ENCODE results near the gene UNC5A. TPM values are rescaled to one million over a fixed set of nuclear protein-coding genes. Genes with fewer than 3 reads are reported as not detected.

Gene UNC5A
- total RNA-seq, 2 experiments from 2014 or later, result not detected

DNA sequence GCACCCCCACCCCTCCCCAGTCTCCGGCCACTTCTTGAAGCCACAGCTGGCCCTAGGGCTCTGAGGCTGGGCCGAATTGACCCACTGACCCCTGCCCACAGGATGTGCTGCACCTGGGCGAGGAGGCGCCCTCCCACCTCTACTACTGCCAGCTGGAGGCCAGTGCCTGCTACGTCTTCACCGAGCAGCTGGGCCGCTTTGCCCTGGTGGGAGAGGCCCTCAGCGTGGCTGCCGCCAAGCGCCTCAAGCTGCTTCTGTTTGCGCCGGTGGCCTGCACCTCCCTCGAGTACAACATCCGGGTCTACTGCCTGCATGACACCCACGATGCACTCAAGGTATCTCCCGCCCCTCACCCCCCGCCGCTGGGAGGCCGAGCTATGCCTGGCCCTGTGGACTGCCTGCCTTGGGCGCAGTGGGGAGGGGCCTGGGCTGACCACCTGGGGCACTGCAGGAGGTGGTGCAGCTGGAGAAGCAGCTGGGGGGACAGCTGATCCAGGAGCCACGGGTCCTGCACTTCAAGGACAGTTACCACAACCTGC is 67.5 kb downstream of the UNC5A start:
- Mint-ChIP-seq H3K27ac (no peak overlapping the region), H3K4me3 (no peak overlapping the region), H3K4me1 (peaks cover 4% of the 10 kb centered on the region), H3K36me3 (no peaks in the 10 kb centered on the region), H3K27me3 (peaks cover 21% of the 10 kb centered on the region), H3K9me3 (ENCODE audit: low read depth) (peaks cover 4% of the 10 kb centered on the region)
- CTCF ChIA-PET, result no interaction called here
- DNase-seq (no peak), ATAC-seq (no peak)

DNA sequence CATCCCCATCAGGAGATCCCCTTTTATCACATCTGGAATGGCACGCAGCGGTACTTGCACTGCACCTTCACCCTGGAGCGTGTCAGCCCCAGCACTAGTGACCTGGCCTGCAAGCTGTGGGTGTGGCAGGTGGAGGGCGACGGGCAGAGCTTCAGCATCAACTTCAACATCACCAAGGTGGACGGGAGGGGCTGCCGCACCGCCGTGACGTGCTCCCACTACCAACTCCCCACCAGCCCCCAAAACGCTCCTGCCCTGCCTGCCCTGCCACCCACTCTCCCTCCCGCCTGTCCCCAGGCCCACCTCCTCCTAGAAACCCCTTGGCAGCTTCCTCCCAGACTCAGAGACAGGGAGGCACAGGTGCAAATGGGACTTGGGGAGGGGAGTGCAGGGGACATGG is 68.1 kb downstream of the UNC5A start:
- Mint-ChIP-seq H3K27ac (no peak overlapping the region), H3K4me1 (peaks cover 4% of the 10 kb centered on the region), H3K4me3 (no peak overlapping the region), H3K27me3 (peaks cover 21% of the 10 kb centered on the region), H3K36me3 (no peaks in the 10 kb centered on the region), H3K9me3 (ENCODE audit: low read depth) (peaks cover 2% of the 10 kb centered on the region)
- DNase-seq (no peak), ATAC-seq (no peak)
- CTCF ChIA-PET, result no interaction called here

DNA sequence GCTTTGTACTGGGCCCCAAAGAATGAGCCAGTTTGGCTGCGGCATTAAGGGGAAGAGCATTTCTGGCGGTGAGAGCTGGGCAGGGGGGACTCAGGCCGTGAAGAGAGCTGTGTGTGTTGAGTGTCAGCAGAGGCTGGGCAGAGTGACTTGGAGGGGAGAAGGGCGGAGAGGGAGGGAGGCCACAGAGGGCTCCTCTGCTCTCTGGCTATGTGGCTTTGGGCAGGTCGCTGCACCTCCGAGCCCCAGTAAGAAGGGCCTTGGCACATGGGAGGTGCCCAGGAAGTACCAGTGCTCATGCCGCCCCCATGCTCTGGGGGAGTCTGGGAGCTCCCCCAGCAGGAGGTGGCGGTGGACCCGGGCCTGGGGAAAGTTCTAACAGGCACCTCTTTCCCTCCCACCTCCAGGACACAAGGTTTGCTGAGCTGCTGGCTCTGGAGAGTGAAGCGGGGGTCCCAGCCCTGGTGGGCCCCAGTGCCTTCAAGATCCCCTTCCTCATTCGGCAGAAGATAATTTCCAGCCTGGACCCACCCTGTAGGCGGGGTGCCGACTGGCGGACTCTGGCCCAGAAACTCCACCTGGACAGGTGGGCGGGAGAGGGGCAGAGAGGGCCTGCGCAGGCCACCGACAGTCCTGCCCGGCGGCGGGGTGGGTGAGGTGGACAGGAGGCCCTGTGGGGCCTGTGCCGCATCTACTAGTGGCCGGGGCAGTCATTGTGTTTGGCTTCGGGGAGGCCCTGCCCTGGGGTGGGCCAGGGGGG is 68.7 kb downstream of the UNC5A start:
- CTCF ChIA-PET, result no interaction called here
- peaks cover 4% of the 10 kb centered on the region for H3K4me1 Mint-ChIP-seq
- peaks cover 21% of the 10 kb centered on the region for H3K27me3 Mint-ChIP-seq
- no peaks in the 10 kb centered on the region for H3K36me3 Mint-ChIP-seq
- no peak overlapping the region for H3K27ac Mint-ChIP-seq
- ATAC-seq (no peak), DNase-seq (no peak)
- H3K4me3 Mint-ChIP-seq, result no peak overlapping the region
- H3K9me3 Mint-ChIP-seq (ENCODE audit: low read depth), result peaks cover 2% of the 10 kb centered on the region

DNA sequence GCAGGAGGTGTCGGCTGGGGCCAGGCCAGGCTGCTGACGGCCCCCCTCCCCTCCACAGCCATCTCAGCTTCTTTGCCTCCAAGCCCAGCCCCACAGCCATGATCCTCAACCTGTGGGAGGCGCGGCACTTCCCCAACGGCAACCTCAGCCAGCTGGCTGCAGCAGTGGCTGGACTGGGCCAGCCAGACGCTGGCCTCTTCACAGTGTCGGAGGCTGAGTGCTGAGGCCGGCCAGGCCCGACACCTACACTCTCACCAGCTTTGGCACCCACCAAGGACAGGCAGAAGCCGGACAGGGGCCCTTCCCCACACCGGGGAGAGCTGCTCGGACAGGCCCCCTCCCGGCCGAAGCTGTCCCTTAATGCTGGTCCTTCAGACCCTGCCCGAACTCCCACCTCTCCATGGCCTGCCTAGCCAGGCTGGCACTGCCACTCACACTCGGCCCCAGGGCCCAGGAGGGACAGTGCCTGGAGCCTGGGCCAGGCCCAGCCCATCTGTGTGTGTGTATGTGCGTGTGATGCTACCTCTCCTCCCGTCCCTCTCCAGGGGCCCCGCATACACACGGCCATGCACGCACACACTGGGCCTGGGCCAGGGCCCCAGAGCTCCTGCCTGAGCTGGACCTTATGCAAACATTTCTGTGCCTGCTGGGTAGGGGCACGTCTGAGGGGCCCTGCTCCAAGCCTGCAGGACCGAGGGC is 69.5 kb downstream of the UNC5A start:
- Mint-ChIP-seq H3K27me3 (peaks cover 22% of the 10 kb centered on the region), H3K9me3 (ENCODE audit: low read depth) (peaks cover 2% of the 10 kb centered on the region), H3K4me1 (peaks cover 7% of the 10 kb centered on the region), H3K4me3 (no peak overlapping the region), H3K36me3 (no peaks in the 10 kb centered on the region), H3K27ac (no peak overlapping the region)
- ATAC-seq (no peak), DNase-seq (no peak)
- CTCF ChIA-PET, result no interaction called here

DNA sequence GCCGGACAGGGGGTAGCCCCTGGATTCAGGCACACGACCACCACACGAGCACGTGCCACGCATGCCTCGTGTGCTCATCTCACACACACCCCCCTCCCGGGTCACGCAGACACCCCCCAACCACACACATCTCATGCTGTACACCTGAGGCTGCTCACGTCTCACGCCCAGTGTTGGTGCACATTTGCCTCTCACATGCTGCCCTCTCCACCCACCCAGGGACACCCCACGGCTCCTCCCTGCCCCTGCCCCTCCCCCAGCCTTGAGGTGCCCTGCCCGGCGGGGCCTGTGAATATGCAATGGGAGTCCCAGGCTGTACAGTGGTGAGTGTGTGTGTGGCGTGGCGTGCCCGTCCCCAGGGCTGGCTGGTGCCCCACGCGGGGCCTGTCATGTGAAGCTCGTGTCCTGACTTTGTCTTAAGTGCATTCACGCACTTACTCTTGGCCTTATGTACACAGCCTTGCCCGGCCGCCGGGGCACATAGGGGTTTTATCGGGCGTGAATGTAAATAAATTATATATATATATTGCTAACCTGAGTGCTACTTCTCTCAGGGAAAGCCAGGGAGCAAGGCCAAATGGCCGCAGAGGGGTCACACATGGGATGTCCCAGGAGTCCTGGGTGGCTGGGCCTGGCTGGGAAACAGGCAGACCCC is 70.1 kb downstream of the UNC5A start:
- no peak overlapping the region for H3K27ac Mint-ChIP-seq
- peaks cover 11% of the 10 kb centered on the region for H3K4me1 Mint-ChIP-seq
- no peak for DNase-seq
- H3K27me3 Mint-ChIP-seq, result peaks cover 17% of the 10 kb centered on the region
- H3K9me3 Mint-ChIP-seq (ENCODE audit: low read depth), result no peaks in the 10 kb centered on the region
- CTCF ChIA-PET, result no interaction called here
- no peak for ATAC-seq
- no peaks in the 10 kb centered on the region for H3K36me3 Mint-ChIP-seq
- H3K4me3 Mint-ChIP-seq, result no peak overlapping the region

DNA sequence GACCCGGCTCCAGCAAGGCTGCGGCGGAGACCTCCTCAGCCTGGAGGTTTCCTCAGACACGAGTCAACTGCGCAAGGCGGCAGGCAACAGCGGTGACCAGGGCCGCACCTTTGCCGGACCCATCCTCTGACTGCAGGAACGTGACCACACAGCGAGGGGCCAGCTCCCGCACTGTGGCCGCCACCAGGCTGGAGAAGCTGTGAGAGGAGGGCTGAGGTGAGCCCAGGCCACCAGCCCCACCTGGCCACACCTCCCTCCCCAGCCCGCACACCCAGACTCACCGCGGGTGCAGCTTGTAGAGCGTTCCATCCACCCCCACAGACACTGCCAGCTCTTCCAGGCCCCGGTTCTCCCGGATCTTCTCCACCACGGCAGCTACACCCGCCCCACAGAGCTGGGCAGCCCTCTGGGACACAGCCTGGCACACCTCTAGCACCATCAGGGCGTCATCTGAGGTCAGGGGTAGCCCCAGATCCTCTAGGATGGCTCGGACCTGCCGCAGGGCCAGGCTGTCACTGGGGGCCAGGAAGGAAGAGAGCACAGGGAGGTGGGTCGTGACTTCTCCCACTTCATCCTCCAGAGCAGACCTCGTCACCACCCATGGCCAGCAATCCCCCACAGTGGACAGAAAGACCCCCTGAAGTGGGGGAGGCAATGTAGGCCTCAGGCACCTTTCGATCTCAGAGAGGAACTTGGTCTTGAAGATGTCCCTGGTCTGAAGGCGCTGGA is 70.8 kb downstream of the UNC5A start:
- CTCF ChIA-PET, result no interaction called here
- Mint-ChIP-seq H3K27me3 (peaks cover 10% of the 10 kb centered on the region), H3K4me1 (peaks cover 7% of the 10 kb centered on the region), H3K9me3 (ENCODE audit: low read depth) (no peaks in the 10 kb centered on the region), H3K27ac (no peak overlapping the region), H3K36me3 (no peaks in the 10 kb centered on the region), H3K4me3 (no peak overlapping the region)
- DNase-seq (no peak), ATAC-seq (no peak)

DNA sequence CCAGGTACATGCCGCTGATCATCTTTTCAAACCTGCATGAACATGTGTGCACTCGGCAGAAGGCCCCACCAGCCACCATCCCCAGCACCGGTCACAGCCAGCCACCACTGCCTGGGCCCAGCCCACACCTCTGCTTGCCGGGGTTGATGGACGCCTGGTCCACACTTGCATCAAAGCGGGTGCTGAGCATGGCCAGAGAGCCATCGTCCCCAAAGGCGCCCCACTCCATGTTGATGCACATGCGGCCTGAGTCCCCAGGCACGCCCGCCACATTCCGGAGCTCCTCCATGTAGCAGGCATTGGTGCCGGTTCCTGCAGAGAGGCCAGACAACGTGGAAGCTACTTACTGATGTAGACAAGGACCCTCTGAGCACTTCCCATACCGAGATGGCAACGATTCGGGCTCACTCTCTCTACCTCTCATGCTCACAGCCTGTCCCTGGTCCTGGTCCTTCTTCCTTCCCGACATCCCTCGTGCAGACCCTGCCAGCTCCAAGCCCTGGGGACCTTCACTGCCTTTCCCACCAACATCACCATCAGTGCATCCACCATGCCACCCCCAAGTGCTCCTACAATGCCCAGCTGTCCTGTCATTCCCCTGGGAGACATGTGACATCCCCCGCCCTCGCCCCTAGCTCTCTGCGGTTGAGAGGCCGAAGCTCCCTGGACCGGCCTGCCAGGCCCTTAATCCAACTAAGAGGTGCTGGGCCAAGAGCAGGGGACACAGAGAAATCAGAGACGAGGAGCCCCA is 71.6 kb downstream of the UNC5A start:
- Mint-ChIP-seq H3K27ac (no peak overlapping the region), H3K9me3 (ENCODE audit: low read depth) (no peaks in the 10 kb centered on the region), H3K27me3 (peaks cover 8% of the 10 kb centered on the region), H3K36me3 (no peaks in the 10 kb centered on the region), H3K4me3 (no peak overlapping the region), H3K4me1 (peaks cover 7% of the 10 kb centered on the region)
- DNase-seq (no peak), ATAC-seq (no peak)
- CTCF ChIA-PET, result no interaction called here

DNA sequence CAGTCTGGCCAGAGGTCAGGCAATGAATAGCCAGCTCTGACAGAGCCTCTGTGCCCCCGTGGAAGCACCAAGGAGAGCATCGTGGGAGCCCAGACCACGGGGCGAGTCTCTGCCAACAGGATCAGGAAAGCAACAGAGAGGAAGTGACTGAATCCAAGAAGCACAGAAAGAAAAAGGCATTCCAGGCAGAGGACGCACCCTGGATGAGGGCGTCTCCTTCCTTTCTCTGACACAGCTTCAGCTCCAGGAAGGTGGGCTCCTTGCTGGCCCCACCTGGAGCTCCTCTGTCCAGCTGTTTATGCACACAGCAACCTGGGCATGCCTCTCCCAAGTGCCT is 72.2 kb downstream of the UNC5A start:
- Mint-ChIP-seq H3K9me3 (ENCODE audit: low read depth) (no peaks in the 10 kb centered on the region), H3K36me3 (no peaks in the 10 kb centered on the region), H3K27ac (no peak overlapping the region), H3K27me3 (peaks cover 8% of the 10 kb centered on the region), H3K4me1 (peaks cover 7% of the 10 kb centered on the region), H3K4me3 (no peak overlapping the region)
- no peak for ATAC-seq
- DNase-seq, result no peak
- CTCF ChIA-PET, result no interaction called here

DNA sequence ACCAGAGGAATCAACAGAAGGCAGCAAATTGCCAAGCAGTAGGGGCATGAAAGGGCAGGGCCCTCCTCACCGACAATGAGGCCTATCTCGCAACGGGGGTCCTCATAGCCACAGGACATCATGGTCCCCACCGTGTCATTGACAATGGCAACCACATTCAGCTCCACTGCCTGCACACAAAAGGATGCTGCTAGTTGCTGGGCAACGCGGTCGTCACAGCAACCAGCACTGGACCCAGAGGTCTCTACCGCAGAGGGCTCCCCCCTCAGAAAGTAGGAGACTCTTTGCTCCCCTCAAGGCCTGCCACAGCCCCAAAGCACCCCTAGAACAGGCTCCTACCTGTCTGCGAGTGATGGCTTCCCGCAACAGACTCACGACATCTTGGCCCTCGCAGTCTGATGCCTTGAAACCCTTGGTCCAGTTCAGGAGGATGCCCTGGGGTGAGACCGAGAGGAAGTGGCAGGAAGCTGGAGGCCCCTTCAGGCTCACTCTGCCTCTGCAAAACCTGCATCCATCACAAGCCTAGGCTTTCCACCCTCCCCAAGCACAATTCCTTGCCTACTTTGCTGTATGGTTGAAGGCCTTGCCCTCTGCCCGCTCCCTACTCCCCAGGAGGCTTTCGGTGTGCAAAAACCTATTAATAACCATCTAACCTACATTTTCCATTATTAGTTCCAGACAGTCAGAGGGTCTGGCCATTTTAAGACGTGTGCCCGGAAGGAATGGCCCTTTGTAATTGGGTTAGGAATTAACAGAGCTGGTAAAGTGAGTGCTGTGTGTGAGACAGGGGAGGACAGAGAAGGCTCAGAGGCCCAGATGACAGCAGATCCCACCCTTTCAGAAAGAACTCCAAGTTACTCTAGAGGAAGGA is 73.6 kb downstream of the UNC5A start:
- no peak overlapping the region for H3K4me3 Mint-ChIP-seq
- no peaks in the 10 kb centered on the region for H3K36me3 Mint-ChIP-seq
- peaks cover 7% of the 10 kb centered on the region for H3K4me1 Mint-ChIP-seq
- CTCF ChIA-PET, result no interaction called here
- DNase-seq (no peak), ATAC-seq (no peak)
- peaks cover 8% of the 10 kb centered on the region for H3K27me3 Mint-ChIP-seq
- H3K9me3 Mint-ChIP-seq (ENCODE audit: low read depth), result no peaks in the 10 kb centered on the region
- no peak overlapping the region for H3K27ac Mint-ChIP-seq

DNA sequence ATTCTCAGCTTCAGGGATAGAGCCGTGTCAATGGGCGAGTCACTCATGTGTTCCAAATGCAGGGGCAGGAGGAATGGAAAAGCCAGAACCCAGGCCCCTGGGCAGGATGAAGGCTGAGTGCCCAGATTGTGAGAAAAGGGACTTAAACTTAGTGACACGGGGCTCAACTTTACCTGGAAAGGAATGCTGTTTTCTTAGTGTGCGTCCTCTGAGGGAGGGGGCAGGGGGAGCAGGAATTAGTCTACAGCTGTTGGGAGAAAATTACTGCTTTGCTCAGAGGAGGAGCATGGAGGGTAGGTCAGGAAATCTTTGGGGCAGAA is 74.2 kb downstream of the UNC5A start:
- H3K27me3 Mint-ChIP-seq, result peaks cover 8% of the 10 kb centered on the region
- DNase-seq (no peak), ATAC-seq (no peak)
- peaks cover 7% of the 10 kb centered on the region for H3K4me1 Mint-ChIP-seq
- H3K27ac Mint-ChIP-seq, result no peak overlapping the region
- H3K4me3 Mint-ChIP-seq, result no peak overlapping the region
- no peaks in the 10 kb centered on the region for H3K36me3 Mint-ChIP-seq
- no peaks in the 10 kb centered on the region for H3K9me3 Mint-ChIP-seq (ENCODE audit: low read depth)
- CTCF ChIA-PET, result no interaction called here

DNA sequence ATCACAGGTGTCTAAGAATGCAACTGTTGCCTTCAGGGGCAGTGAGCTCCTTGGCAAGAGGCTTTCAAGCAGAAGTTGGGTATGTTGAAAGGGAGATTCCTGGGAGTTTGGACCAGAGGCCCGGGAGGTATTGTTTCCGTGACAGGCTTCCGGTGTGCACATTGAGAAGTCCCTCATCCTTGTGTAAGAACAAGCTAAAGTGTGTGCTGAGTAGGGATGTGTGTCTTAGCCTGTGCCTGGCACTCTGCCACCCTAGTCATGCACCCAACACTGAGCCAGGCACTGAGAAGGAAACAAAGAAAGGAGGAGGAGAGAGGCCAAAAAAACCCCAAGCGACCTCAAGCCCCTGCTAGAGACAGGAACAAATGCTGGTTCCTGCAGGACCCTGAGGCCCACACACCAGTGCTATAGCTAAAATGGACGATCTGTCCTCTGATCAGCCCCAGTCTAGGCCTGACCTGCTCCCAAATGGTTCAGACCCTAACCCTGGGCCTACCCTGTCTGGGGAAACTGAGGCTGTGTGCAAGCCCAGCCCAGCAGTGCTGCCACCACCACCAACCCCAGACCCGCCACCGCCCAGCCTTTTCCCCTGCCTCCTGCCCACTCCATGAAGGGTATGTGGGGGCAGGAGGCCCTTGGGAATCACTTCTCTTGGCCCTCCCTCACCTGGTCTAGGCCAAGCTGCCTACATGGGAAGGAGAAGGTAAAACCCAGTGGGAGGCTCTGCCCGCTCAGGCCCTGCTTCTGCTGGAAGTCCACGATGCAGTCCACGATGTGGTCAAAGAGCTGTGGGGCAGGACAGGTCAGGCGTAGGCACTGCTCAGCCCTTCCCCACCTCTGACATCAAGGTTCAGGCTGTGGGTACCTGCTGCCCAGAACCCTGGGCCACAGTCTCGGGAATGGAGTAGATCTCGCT is 76.2 kb downstream of the UNC5A start:
- Mint-ChIP-seq H3K4me1 (peaks cover 7% of the 10 kb centered on the region), H3K4me3 (no peak overlapping the region), H3K27ac (no peak overlapping the region), H3K27me3 (peaks cover 8% of the 10 kb centered on the region), H3K36me3 (no peaks in the 10 kb centered on the region), H3K9me3 (ENCODE audit: low read depth) (no peaks in the 10 kb centered on the region)
- CTCF ChIA-PET, result no interaction called here
- DNase-seq (no peak), ATAC-seq (no peak)
